Body of pancreas (tissue), 4 donors: ENCODE data around the gene CNTRL.

Experiments used
- CTCF ChIP-seq, 7 experiments: fragments of 450-650 bp in 4 of 7; fragments of 200-600 bp in 3 of 7; sonication (generic) in 3 of 7; IDR thresholded peaks; one replicate each; pipeline ENCODE4 v1.5.1; 2016 to 2019; ENCODE audit warnings: antibody characterized with exemption in 7 of 7
- POLR2A ChIP-seq, 3 donors: fragments of 450-650 bp; IDR thresholded peaks; one replicate each; pipeline ENCODE4 v1.6.1; 2016; ENCODE audit warnings: antibody characterized with exemption in 3 of 3, mild to moderate bottlenecking in 2 of 3

GRCh38 chr9:121026260-121026691 lies 48.5 kb upstream of the CNTRL start:
- TF ChIP-seq CTCF (IDR thresholded peaks at IDR 0.05) (no peak), POLR2A (IDR thresholded peaks at IDR 0.05) (no peak)
